Endothelial cell of umbilical vein (primary cell): ENCODE measurements around the gene HGF. TPM values are rescaled to one million over a fixed set of nuclear protein-coding genes. Genes with fewer than 3 reads are reported as not detected.

Source experiments
- BruUV-seq: library from RNA; stranded (reverse); fragments of 400-500 nt; replicated peaks from 2 replicates; lab custom pipeline; 2021; lab: Mats Ljungman, UMichigan
- CTCF ChIA-PET: fragments of 300-600, 350-600 bp; sonication (Branson Sonifier 250); formaldehyde crosslinking; loops from one replicate; lab custom pipeline; 2021; ENCODE audit warnings: antibody characterized with exemption, inconsistent platforms; lab: Charles Lee
- POLR2A ChIA-PET: fragments of 300-600, 350-600 bp; sonication (Branson Sonifier 250); formaldehyde crosslinking; loops from one replicate; lab custom pipeline; 2021; ENCODE audit warnings: antibody characterized with exemption, inconsistent platforms; lab: Charles Lee
- DNase-seq: peaks from one replicate; pipeline ENCODE4 v3.0.0-alpha.2; 2011; ENCODE audit warnings: low read depth, low spot score
- FAIRE-seq: peaks from 2 replicates; lab custom pipeline; 2011; peaks lifted over from hg19 to GRCh38; lab: Jason Lieb, UNC
- H2AFZ ChIP-seq: 2 replicates; pipeline ENCODE4 v1.6.0; 2012; ENCODE audit warnings: low read depth, low read length, control low read depth, inconsistent platforms
- H3K27ac ChIP-seq: 2 replicates; pipeline ENCODE4 v1.5.1; 2011; ENCODE audit warnings: low read depth, mild to moderate bottlenecking, control low read depth, low read length, moderate library complexity; ENCODE audit not compliant: insufficient read depth
- H3K27me3 ChIP-seq, 2 experiments: 2 replicates each; pipeline versions ENCODE4 v1.6.0 to v1.6.1; 2011; ENCODE audit warnings: low read length in 2 of 2, mixed read lengths in 1 of 2; ENCODE audit not compliant: control insufficient read depth in 2 of 2, insufficient read depth in 2 of 2
- H3K36me3 ChIP-seq, 2 experiments: 2 replicates in 1 of 2; 3 replicates in 1 of 2; pipeline ENCODE4 v1.5.1; 2011; ENCODE audit warnings: low read length in 2 of 2, mild to moderate bottlenecking in 1 of 2, moderate library complexity in 1 of 2; ENCODE audit not compliant: control insufficient read depth in 2 of 2, insufficient read depth in 2 of 2; ENCODE audit errors: extremely low read depth in 1 of 2
- H3K4me1 ChIP-seq: 3 replicates; pipeline ENCODE4 v1.5.1; 2011; ENCODE audit warnings: mild to moderate bottlenecking, low read length; ENCODE audit not compliant: control insufficient read depth, insufficient read depth; ENCODE audit errors: extremely low read depth
- H3K4me2 ChIP-seq: 2 replicates; pipeline ENCODE4 v1.6.1; 2011; ENCODE audit warnings: low read length, control low read depth, mixed read lengths; ENCODE audit not compliant: insufficient read depth
- H3K4me3 ChIP-seq, 3 experiments: fragments of 200-600 bp in 1 of 3; sonication (generic), shearing (Covaris generic) in 1 of 3; replicated peaks in 1 of 3; 2 replicates each; pipeline ENCODE4 v1.5.1; 2011 to 2016; ENCODE audit warnings: control low read depth in 3 of 3, low read length in 3 of 3, mild to moderate bottlenecking in 2 of 3, inconsistent platforms in 1 of 3, low read depth in 1 of 3, moderate library complexity in 1 of 3; ENCODE audit not compliant: insufficient read depth in 1 of 3
- H3K79me2 ChIP-seq: 2 replicates; pipeline ENCODE4 v1.6.0; 2012; ENCODE audit warnings: low read length, inconsistent platforms; ENCODE audit not compliant: control insufficient read depth, insufficient read depth
- H3K9ac ChIP-seq: replicated peaks from 2 replicates; pipeline ENCODE3; 2011; ENCODE audit warnings: low read length, control low read depth; ENCODE audit not compliant: insufficient read depth; ENCODE audit errors: extremely low read depth
- H3K9me1 ChIP-seq: replicated peaks from 3 replicates; pipeline ENCODE4 v1.6.0; 2011; ENCODE audit warnings: mild to moderate bottlenecking, low read length; ENCODE audit not compliant: control insufficient read depth, insufficient read depth; ENCODE audit errors: extremely low read depth
- H3K9me3 ChIP-seq: replicated peaks from 2 replicates; pipeline ENCODE4 v1.5.1; 2012; ENCODE audit warnings: low read length, inconsistent platforms; ENCODE audit not compliant: control insufficient read depth, insufficient read depth
- H4K20me1 ChIP-seq: replicated peaks from 2 replicates; pipeline ENCODE3; 2011; ENCODE audit warnings: mild to moderate bottlenecking, low read length; ENCODE audit not compliant: control insufficient read depth, insufficient read depth; ENCODE audit errors: extremely low read depth
- EZH2 ChIP-seq: IDR thresholded peaks from 2 replicates; pipeline ENCODE4 v1.6.1; 2012; ENCODE audit warnings: borderline replicate concordance, low read depth, mild to moderate bottlenecking, moderate library complexity, low read length, inconsistent platforms; ENCODE audit not compliant: severe bottlenecking
- FOS ChIP-seq: IDR thresholded peaks from 2 replicates; pipeline ENCODE4 v1.6.1; 2011; ENCODE audit warnings: mild to moderate bottlenecking, low read length, moderate library complexity, borderline replicate concordance; ENCODE audit not compliant: insufficient read depth
- GATA2 ChIP-seq: IDR thresholded peaks from 2 replicates; pipeline ENCODE4 v1.7.0; 2011; ENCODE audit warnings: low read depth, mild to moderate bottlenecking, moderate library complexity, mixed read lengths, low read length; ENCODE audit not compliant: insufficient read length, insufficient read depth
- JUN ChIP-seq: IDR thresholded peaks from 2 replicates; pipeline ENCODE4 v1.6.1; 2011; ENCODE audit warnings: borderline replicate concordance, low read depth; ENCODE audit not compliant: insufficient read length, insufficient read depth
- MAX ChIP-seq: IDR thresholded peaks from 2 replicates; pipeline ENCODE4 v1.6.1; 2011; ENCODE audit not compliant: insufficient read depth, insufficient read length
- MYC ChIP-seq: IDR thresholded peaks from one replicate; pipeline ENCODE4 v1.6.1; 2011; ENCODE audit warnings: mild to moderate bottlenecking, low read depth, low read length
- POLR2A ChIP-seq: IDR thresholded peaks from 2 replicates; pipeline ENCODE4 v1.6.1; 2012; ENCODE audit warnings: low read depth, mild to moderate bottlenecking, control low read depth, low read length
- POLR2AphosphoS5 ChIP-seq: IDR thresholded peaks from 2 replicates; pipeline ENCODE4 v1.6.1; 2012; ENCODE audit warnings: low read depth, mild to moderate bottlenecking, control low read depth, low read length, moderate library complexity; ENCODE audit not compliant: insufficient read depth
- dilution Hi-C: fragments of 300-500 bp; cut with MboI; formaldehyde crosslinking; loops from one replicate; pipeline ENCODE4 v1.15.0; 2019; ENCODE audit warnings: low sequenced_read_pairs; ENCODE audit not compliant: extremely low pct_ligation_motif_present
- intact Hi-C: fragments of 100-400 bp; cut with micrococcal nuclease; formaldehyde crosslinking; loops from one replicate; pipeline ENCODE4 v1.10.0; 2022
- polyA plus RNA-seq, 4 experiments: library from polyadenylated mRNA; depleted of rRNA in 3 of 4; stranded (reverse) in 3 of 4; unstranded in 1 of 4; fragments of >200 nt; gene quantifications; 2 replicates each; pipeline versions ENCODE4 v1.2.1 to v1.2.3, GENCODE V29; 2011 to 2012; ENCODE audit warnings: missing spikeins in 1 of 4
- total RNA-seq: library from RNA; stranded (reverse); gene quantifications from 2 replicates; pipeline ENCODE4 v1.2.3, GENCODE V29; 2021
- TF ChIP-seq, protein P1 (sequence below), 2 donors: IDR thresholded peaks; 1 replicate in 1 of 2; 2 replicates in 1 of 2; pipeline ENCODE4 v1.5.1; 2011; ENCODE audit warnings: low read length in 2 of 2, mild to moderate bottlenecking in 2 of 2, moderate library complexity in 2 of 2, control low read depth in 1 of 2, inconsistent platforms in 1 of 2, low read depth in 1 of 2; ENCODE audit not compliant: insufficient read depth in 1 of 2; ENCODE audit errors: extremely low read depth in 1 of 2

The HGF gene
- total and polyA plus RNA-seq, 2 donors (not counting 3 experiments of a cell fraction or from before 2014, with no cell fraction given), result 0.15 to 0.18 TPM

- H3K36me3 ChIP-seq, result no peaks in the 10 kb centered on the region
- H4K20me1 ChIP-seq, result no peaks in the 10 kb centered on the region
- H2AFZ ChIP-seq, result no peak overlapping the region
- no peaks in the 10 kb centered on the region for H3K79me2 ChIP-seq
- DNase-seq (no peak), FAIRE-seq (no peak)
- BruUV-seq, result no TSS peak
- ChIA-PET POLR2A (no interaction called here), CTCF (no interaction called here)
- no peak overlapping the region for H3K27ac ChIP-seq
- H3K9me1 ChIP-seq, result no peaks in the 10 kb centered on the region
- H3K4me3 ChIP-seq, result no peak overlapping the region
- TF ChIP-seq, protein P1, sequence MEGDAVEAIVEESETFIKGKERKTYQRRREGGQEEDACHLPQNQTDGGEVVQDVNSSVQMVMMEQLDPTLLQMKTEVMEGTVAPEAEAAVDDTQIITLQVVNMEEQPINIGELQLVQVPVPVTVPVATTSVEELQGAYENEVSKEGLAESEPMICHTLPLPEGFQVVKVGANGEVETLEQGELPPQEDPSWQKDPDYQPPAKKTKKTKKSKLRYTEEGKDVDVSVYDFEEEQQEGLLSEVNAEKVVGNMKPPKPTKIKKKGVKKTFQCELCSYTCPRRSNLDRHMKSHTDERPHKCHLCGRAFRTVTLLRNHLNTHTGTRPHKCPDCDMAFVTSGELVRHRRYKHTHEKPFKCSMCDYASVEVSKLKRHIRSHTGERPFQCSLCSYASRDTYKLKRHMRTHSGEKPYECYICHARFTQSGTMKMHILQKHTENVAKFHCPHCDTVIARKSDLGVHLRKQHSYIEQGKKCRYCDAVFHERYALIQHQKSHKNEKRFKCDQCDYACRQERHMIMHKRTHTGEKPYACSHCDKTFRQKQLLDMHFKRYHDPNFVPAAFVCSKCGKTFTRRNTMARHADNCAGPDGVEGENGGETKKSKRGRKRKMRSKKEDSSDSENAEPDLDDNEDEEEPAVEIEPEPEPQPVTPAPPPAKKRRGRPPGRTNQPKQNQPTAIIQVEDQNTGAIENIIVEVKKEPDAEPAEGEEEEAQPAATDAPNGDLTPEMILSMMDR (IDR thresholded peaks at IDR 0.05; ENCODE audit: extremely low read depth in 1 of 2, insufficient read depth in 1 of 2, low read depth in 1 of 2, low read length in 2 of 2), result no peak
- TF ChIP-seq EZH2 (no peak), GATA2 (no peak), MYC (no peak), MAX (no peak), FOS (no peak), POLR2AphosphoS5 (no peak), JUN (no peak), POLR2A (no peak)
- H3K9me3 ChIP-seq, result no peaks in the 10 kb centered on the region
- no peaks in the 10 kb centered on the region for H3K27me3 ChIP-seq
- H3K4me1 ChIP-seq, result no peaks in the 10 kb centered on the region
- intact Hi-C loops, result no loop called here
- no peak overlapping the region for H3K4me2 ChIP-seq
- dilution Hi-C loops, result no loop called here
- no peak overlapping the region for H3K9ac ChIP-seq
Measured at GRCh38 chr7:81802251-81802650, 32.4 kb upstream of the HGF start.
